ENCODE measurements around the gene LSG1. TPM values are rescaled to one million over a fixed set of nuclear protein-coding genes. Genes with fewer than 3 reads are reported as not detected.

LSG1 gene
- total RNA-seq, 1 experiment from 2014 or later, result 39.7 TPM

- ChIA-PET CTCF (interaction anchor here (1.2 to 1.6 kb wide), 2 partner anchors 9 to 29 kb away, joined by 4 read pairs; partner anchors contain the start of genes LSG1 and TMEM44), POLR2A (no interaction called here), RAD21 (ENCODE audit: low non-redundant PET in 1 of 2, low total read pairs in 2 of 2, uncharacterized antibody in 2 of 2, unreplicated experiment in 2 of 2) (no interaction called here)
- H3K36me3 ChIP-seq (ENCODE audit: control insufficient read depth in 1 of 2, insufficient read depth in 2 of 2, low read length in 2 of 2), result peaks cover 30 to 54% of the 10 kb centered on the region in 2 experiments; a peak in 3 of 4 replicates
- H3K4me3 ChIP-seq (replicated peaks in 1 of 2; ENCODE audit: low read depth in 1 of 2, low read length in 2 of 2), result no peak overlapping the region
- H2AFZ ChIP-seq (ENCODE audit: low read depth, low read length, poor library complexity, severe bottlenecking), result no peak overlapping the region
- no peaks in the 10 kb centered on the region for H4K20me1 ChIP-seq (ENCODE audit: insufficient read depth)
- no TSS peak for BruUV-seq (replicated peaks)
- H3K4me1 ChIP-seq (ENCODE audit: control insufficient read depth in 1 of 2, insufficient read depth in 2 of 2, low read length in 2 of 2), result no peaks in the 10 kb centered on the region; a peak in 1 of 4 replicates
- no peak overlapping the region for H3K27ac ChIP-seq (ENCODE audit: low read depth, low read length)
- H3K9ac ChIP-seq (ENCODE audit: low read length), result no peak overlapping the region
- H3K79me2 ChIP-seq (ENCODE audit: insufficient read depth, low read length), result no peaks in the 10 kb centered on the region; the same call in 1 of the 2 replicates
- no peak for DNase-seq (ENCODE audit: low read depth, low spot score)
- H3K9me2 ChIP-seq (ENCODE audit: insufficient read depth), result no peaks in the 10 kb centered on the region
- TF ChIP-seq YY1 (IDR thresholded peaks at IDR 0.05; ENCODE audit: extremely low read depth, insufficient replicate concordance, low read depth, low read length) (no peak), ZFX (IDR thresholded peaks at IDR 0.05) (no peak), JUND (IDR thresholded peaks at IDR 0.05) (no peak), EGR1 (IDR thresholded peaks at IDR 0.05; ENCODE audit: low read depth) (no peak), CBX3 (IDR thresholded peaks at IDR 0.05; ENCODE audit: low read depth) (no peak), EZH2phosphoT487 (IDR thresholded peaks at IDR 0.05; ENCODE audit: borderline replicate concordance) (no peak), RAD21 (IDR thresholded peaks at IDR 0.05; ENCODE audit: low read depth) (no peak), ZBTB33 (IDR thresholded peaks at IDR 0.05; ENCODE audit: extremely low read depth, insufficient replicate concordance, low read length) (no peak), ELF1 (IDR thresholded peaks at IDR 0.05; ENCODE audit: borderline replicate concordance, low read depth) (no peak), SP1 (IDR thresholded peaks at IDR 0.05; ENCODE audit: low read depth) (no peak), CEBPB (IDR thresholded peaks at IDR 0.05; ENCODE audit: low read depth) (no peak)
- TF ChIP-seq, protein P1, sequence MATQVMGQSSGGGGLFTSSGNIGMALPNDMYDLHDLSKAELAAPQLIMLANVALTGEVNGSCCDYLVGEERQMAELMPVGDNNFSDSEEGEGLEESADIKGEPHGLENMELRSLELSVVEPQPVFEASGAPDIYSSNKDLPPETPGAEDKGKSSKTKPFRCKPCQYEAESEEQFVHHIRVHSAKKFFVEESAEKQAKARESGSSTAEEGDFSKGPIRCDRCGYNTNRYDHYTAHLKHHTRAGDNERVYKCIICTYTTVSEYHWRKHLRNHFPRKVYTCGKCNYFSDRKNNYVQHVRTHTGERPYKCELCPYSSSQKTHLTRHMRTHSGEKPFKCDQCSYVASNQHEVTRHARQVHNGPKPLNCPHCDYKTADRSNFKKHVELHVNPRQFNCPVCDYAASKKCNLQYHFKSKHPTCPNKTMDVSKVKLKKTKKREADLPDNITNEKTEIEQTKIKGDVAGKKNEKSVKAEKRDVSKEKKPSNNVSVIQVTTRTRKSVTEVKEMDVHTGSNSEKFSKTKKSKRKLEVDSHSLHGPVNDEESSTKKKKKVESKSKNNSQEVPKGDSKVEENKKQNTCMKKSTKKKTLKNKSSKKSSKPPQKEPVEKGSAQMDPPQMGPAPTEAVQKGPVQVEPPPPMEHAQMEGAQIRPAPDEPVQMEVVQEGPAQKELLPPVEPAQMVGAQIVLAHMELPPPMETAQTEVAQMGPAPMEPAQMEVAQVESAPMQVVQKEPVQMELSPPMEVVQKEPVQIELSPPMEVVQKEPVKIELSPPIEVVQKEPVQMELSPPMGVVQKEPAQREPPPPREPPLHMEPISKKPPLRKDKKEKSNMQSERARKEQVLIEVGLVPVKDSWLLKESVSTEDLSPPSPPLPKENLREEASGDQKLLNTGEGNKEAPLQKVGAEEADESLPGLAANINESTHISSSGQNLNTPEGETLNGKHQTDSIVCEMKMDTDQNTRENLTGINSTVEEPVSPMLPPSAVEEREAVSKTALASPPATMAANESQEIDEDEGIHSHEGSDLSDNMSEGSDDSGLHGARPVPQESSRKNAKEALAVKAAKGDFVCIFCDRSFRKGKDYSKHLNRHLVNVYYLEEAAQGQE (IDR thresholded peaks at IDR 0.05; ENCODE audit: low read depth), result no peak
- TF ChIP-seq, protein P2, sequence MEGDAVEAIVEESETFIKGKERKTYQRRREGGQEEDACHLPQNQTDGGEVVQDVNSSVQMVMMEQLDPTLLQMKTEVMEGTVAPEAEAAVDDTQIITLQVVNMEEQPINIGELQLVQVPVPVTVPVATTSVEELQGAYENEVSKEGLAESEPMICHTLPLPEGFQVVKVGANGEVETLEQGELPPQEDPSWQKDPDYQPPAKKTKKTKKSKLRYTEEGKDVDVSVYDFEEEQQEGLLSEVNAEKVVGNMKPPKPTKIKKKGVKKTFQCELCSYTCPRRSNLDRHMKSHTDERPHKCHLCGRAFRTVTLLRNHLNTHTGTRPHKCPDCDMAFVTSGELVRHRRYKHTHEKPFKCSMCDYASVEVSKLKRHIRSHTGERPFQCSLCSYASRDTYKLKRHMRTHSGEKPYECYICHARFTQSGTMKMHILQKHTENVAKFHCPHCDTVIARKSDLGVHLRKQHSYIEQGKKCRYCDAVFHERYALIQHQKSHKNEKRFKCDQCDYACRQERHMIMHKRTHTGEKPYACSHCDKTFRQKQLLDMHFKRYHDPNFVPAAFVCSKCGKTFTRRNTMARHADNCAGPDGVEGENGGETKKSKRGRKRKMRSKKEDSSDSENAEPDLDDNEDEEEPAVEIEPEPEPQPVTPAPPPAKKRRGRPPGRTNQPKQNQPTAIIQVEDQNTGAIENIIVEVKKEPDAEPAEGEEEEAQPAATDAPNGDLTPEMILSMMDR (IDR thresholded peaks at IDR 0.05 in 2 of 3, conservative IDR thresholded peaks at IDR 0.05 in 1 of 3; ENCODE audit: borderline replicate concordance in 1 of 3, insufficient read depth in 1 of 3, low read depth in 2 of 3, low read length in 2 of 3), result no peak
- no peaks in the 10 kb centered on the region for H3K9me3 ChIP-seq (ENCODE audit: control insufficient read depth in 1 of 2, insufficient read depth in 1 of 2, low read depth in 1 of 2, low read length in 2 of 2)
- no peak overlapping the region for H3K4me2 ChIP-seq (ENCODE audit: low read length)
- intact Hi-C loops (cut with micrococcal nuclease), result no loop called here
- no peak for ATAC-seq
- H3K27me3 ChIP-seq (ENCODE audit: insufficient read depth, low read length), result no peaks in the 10 kb centered on the region
These were observed 29.2 kb downstream of the LSG1 start for GRCh38 chr3:194642769-194643168.

Data from HCT116 (cell line).